Activated CD8-positive, alpha-beta memory T cell treated with anti-CD3 and anti-CD28 coated beads, Interleukin-2, amount 10 ng/mL, durations not matched to agents 7 days and 5 days (primary cell): ENCODE measurements around the gene NSD1. TPM values are rescaled to one million over a fixed set of nuclear protein-coding genes. Genes with fewer than 3 reads are reported as not detected.
"Not testable (repeated sequence)": the region's sequence is repeated elsewhere in the genome, so short reads cannot be mapped to it uniquely, and the experiment has no call there.

ENCODE experiments used
- ATAC-seq: fragments of 150-1000 bp; cut with Tn5 transposase; one replicate; pipeline ENCODE4 v1.10.0; 2021; ENCODE audit warnings: moderate library complexity
- CTCF ChIA-PET: fragments of 350-600 bp; sonication (Branson Sonifier 250); formaldehyde crosslinking; loops from one replicate; lab custom pipeline; 2021; ENCODE audit warnings: antibody characterized with exemption; lab: Charles Lee
- DNase-seq: peaks from one replicate; pipeline ENCODE4 v3.0.0-alpha.2; 2020
- H3K27ac Mint-ChIP-seq: one replicate; pipeline ENCODE4 v1.8.0; 2021; ENCODE audit warnings: mild to moderate bottlenecking, mixed read lengths
- H3K27me3 Mint-ChIP-seq: one replicate; pipeline ENCODE4 v1.8.0; 2021; ENCODE audit warnings: mixed read lengths
- H3K36me3 Mint-ChIP-seq: one replicate; pipeline ENCODE4 v1.8.0; 2021; ENCODE audit warnings: mild to moderate bottlenecking, mixed read lengths
- H3K4me1 Mint-ChIP-seq: one replicate; pipeline ENCODE4 v1.8.0; 2021; ENCODE audit warnings: mixed read lengths
- H3K4me3 Mint-ChIP-seq: one replicate; pipeline ENCODE4 v1.8.0; 2021; ENCODE audit warnings: mild to moderate bottlenecking, moderate library complexity, mixed read lengths
- H3K9me3 Mint-ChIP-seq: one replicate; pipeline ENCODE4 v1.8.0; 2022; ENCODE audit warnings: low read depth, mixed read lengths
- total RNA-seq, 2 experiments: library from RNA; stranded (reverse); gene quantifications; one replicate each; pipeline ENCODE4 v1.2.3, GENCODE V29; 2021

The NSD1 gene
- total RNA-seq, 2 experiments from 2014 or later = 94.6 to 114 TPM

- Mint-ChIP-seq H3K27ac (peak overlapping the region; percentile 64), H3K9me3 (no peaks in the 10 kb centered on the region), H3K27me3 (no peaks in the 10 kb centered on the region), H3K4me3 (no peak overlapping the region), H3K36me3 (peaks cover 31% of the 10 kb centered on the region), H3K4me1 (peaks cover 11% of the 10 kb centered on the region)
- CTCF ChIA-PET = no interaction called here
- no peak for ATAC-seq
- DNase-seq = no peak
Measured at GRCh38 chr5:177333420-177334154, 200.0 kb downstream of the NSD1 start.

DNA sequence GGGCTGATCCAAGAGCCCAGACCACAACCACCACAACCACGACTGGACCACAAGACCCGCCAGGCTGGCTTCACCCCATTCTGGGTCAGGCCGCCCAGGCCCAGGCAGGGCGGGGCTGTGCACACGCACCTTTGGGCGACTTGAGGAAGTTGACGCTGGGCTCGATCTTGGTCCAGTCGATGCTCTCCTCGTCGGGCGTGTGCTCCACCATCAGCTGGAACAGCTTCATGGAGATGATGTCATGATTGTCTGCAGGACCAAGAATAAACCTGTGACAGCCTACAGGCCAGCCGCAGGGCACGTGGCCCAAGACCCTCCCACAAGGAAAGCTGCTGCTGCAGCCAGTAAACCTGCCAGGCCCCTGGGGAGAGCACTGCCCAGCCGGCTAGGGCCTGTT lies 200.6 kb downstream of the NSD1 start:
- CTCF ChIA-PET = no interaction called here
- ATAC-seq = no peak
- Mint-ChIP-seq H3K4me1 (peaks cover 15% of the 10 kb centered on the region), H3K27ac (no peak overlapping the region), H3K4me3 (no peak overlapping the region), H3K27me3 (no peaks in the 10 kb centered on the region), H3K9me3 (no peaks in the 10 kb centered on the region), H3K36me3 (peaks cover 36% of the 10 kb centered on the region)
- DNase-seq = no peak

GRCh38 chr5:177334781-177335700 lies 201.5 kb downstream of the NSD1 start:
- Mint-ChIP-seq H3K4me1 (peaks cover 24% of the 10 kb centered on the region), H3K27me3 (no peaks in the 10 kb centered on the region), H3K9me3 (no peaks in the 10 kb centered on the region), H3K36me3 (peaks cover 42% of the 10 kb centered on the region), H3K27ac (no peak overlapping the region), H3K4me3 (no peak overlapping the region)
- DNase-seq (no peak), ATAC-seq (no peak)
- CTCF ChIA-PET = interaction anchor here (1.3 to 2.0 kb wide), 3 partner anchors 16 to 54 kb away, joined by 3 to 10 read pairs (median 8); no protein-coding TSS in a partner anchor

GRCh38 chr5:177335701-177336065 lies 202.1 kb downstream of the NSD1 start:
- Mint-ChIP-seq H3K9me3 (no peaks in the 10 kb centered on the region), H3K4me1 (peaks cover 28% of the 10 kb centered on the region), H3K27ac (no peak overlapping the region), H3K27me3 (no peaks in the 10 kb centered on the region), H3K4me3 (no peak overlapping the region), H3K36me3 (peaks cover 45% of the 10 kb centered on the region)
- no peak for DNase-seq
- no peak for ATAC-seq
- CTCF ChIA-PET = interaction anchor here (0.8 to 2.0 kb wide), 6 partner anchors 8 to 55 kb away, joined by 3 to 10 read pairs (median 5); partner anchors contain the start of gene LMAN2

DNA sequence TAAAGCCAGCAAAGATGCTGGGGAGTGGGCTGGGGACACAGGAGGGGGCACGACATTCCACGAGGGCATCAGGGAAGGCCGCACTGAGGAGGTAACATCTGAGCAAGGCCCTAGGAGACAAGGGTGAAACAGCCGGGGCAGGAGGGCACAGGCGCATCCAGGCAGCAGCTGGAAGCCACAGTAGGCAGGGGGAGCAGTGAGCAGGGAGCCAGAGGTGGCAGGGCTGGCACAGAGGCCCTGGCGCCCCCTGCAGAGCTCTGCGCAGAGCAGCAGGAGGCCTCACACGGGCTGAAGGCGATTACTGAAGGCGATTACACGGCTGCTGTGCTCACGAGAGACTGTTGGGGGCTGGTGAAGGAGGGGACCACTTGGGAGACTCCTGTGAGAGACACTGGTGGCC lies 202.5 kb downstream of the NSD1 start:
- Mint-ChIP-seq H3K9me3 (no peaks in the 10 kb centered on the region), H3K36me3 (peaks cover 44% of the 10 kb centered on the region), H3K27ac (no peak overlapping the region), H3K4me1 (peaks cover 27% of the 10 kb centered on the region), H3K4me3 (no peak overlapping the region), H3K27me3 (no peaks in the 10 kb centered on the region)
- ATAC-seq = peak; percentile 63
- DNase-seq = no peak
- CTCF ChIA-PET = interaction anchor here (0.5 to 2.0 kb wide), 7 partner anchors 9 to 73 kb away, joined by 3 to 10 read pairs (median 3); partner anchors contain the start of gene LMAN2

DNA sequence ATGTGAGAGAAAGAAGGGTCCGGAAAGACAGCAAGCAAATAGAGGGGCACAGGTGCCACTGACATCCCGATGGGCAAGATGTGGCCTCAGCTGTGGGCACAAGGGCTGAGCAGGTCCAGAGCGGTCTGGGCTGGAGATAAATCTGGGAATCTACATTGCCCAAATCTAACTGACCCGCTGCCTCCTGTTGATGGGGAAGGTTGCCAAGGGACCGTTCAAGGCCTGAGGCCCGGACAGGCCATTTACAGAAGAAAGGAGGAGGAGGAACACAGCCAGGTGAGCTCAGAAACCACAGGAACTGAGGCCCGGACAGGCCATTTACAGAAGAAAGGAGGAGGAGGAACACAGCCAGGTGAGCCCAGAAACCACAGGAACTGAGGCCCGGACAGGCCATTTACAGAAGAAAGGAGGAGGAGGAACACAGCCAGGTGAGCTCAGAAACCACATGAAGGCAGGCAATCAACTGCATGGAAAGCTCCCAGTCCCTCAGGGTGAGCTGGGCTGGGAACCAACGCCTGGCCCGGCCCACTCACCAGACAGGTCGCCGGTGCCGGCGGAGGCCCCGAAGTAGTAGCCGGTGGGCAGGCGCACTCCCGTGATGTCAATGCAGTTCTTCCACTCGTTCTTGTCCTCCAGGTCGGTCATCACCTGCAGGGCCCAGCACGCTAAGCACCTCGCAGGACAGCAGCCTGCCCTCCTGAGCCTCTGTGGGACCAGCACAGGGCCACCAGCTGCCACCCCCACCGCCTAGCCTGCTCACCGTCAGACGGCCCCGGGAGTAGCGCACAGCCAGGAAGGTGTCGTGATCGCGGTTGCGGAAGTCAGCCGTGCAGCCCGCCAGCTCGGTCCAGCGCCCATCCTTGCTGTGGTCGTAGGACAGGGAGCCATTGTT lies 203.3 kb downstream of the NSD1 start:
- ATAC-seq (no peak), DNase-seq (no peak)
- CTCF ChIA-PET = interaction anchor here (0.5 to 2.0 kb wide), 6 partner anchors 9 to 73 kb away, joined by 3 to 10 read pairs (median 3); partner anchors contain the start of gene LMAN2
- Mint-ChIP-seq H3K27me3 (no peaks in the 10 kb centered on the region), H3K4me1 (peaks cover 26% of the 10 kb centered on the region), H3K36me3 (peaks cover 51% of the 10 kb centered on the region), H3K9me3 (no peaks in the 10 kb centered on the region), H3K4me3 (no peak overlapping the region), H3K27ac (no peak overlapping the region)

DNA sequence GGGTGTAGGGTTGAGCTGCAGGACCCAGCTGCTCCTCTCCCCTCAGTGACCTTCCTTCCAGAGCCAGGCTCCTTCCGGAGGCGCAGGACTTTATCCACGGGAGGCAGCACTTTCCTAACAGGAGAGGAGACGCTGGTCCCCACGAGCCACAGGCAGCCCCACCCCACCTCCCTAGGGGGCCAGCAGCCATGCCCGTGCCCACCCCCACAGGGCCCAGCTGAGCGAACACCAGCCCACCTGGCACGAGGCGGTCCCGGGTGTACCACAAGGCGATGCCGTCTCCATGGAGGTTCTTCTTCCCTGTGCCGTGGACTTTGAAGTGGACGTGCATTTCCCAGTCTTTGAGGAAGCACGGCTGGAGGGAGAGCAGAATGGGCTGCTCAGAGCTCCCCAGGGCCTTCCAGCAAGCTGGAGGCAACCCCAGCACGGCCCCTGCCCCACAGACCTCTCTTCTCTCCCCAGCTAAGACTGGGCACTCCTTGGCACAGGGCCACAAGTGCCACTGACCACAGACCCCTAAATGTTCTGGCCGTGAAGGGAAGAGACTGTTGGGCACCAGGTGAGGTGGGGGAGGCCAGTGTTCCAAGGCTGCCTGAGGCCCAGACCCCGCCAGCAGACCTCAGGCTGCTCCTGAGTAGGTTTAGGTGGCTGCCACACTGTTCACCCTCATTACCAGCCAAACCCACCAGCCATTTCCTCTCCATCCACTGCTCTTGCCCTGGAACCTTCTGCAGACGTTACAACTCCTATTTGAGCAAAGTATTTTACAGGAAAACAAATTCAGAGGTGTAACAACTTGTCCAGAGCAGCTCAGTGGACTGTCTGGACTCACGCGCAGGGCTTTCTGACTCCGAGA lies 204.9 kb downstream of the NSD1 start:
- DNase-seq (no peak), ATAC-seq (no peak)
- no peak overlapping the region for H3K4me3 Mint-ChIP-seq
- peaks cover 54% of the 10 kb centered on the region for H3K36me3 Mint-ChIP-seq
- CTCF ChIA-PET = interaction anchor here (0.9 to 1.5 kb wide), 2 partner anchors 20 to 52 kb away, joined by 3 to 4 read pairs; no protein-coding TSS in a partner anchor
- H3K4me1 Mint-ChIP-seq = peaks cover 28% of the 10 kb centered on the region
- no peaks in the 10 kb centered on the region for H3K9me3 Mint-ChIP-seq
- H3K27me3 Mint-ChIP-seq = no peaks in the 10 kb centered on the region
- peak overlapping the region; percentile 53 for H3K27ac Mint-ChIP-seq

- CTCF ChIA-PET = interaction anchor here (0.9 to 1.5 kb wide), 2 partner anchors 21 to 51 kb away, joined by 3 to 4 read pairs; no protein-coding TSS in a partner anchor
- no peaks in the 10 kb centered on the region for H3K9me3 Mint-ChIP-seq
- H3K27me3 Mint-ChIP-seq = no peaks in the 10 kb centered on the region
- peak overlapping the region; percentile 69 for H3K27ac Mint-ChIP-seq
- peaks cover 52% of the 10 kb centered on the region for H3K36me3 Mint-ChIP-seq
- no peak for DNase-seq
- H3K4me3 Mint-ChIP-seq = no peak overlapping the region
- peaks cover 30% of the 10 kb centered on the region for H3K4me1 Mint-ChIP-seq
- peak; percentile 35 for ATAC-seq
Measured at GRCh38 chr5:177339107-177339638, 205.6 kb downstream of the NSD1 start.

DNA sequence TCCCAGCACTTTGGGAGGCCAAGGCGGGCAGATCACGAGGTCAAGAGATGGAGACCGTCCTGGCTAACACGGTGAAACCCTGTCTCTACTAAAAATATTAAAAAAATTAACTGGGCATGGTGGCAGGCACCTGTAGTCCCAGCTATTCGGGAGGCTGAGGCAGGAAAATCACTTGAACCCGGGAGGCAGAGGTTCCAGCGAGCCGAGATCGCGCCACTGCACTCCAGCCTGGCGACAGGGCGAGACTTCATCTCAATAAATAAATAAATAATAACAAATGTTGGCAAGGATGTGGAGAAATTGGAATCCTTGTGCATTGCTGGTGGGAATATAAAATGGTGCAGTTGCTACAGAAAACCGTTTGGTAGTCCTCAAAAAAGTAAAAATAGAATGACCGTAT lies 209.4 kb downstream of the NSD1 start:
- peaks cover 46% of the 10 kb centered on the region for H3K4me1 Mint-ChIP-seq
- H3K9me3 Mint-ChIP-seq, H3K4me3 Mint-ChIP-seq, H3K27ac Mint-ChIP-seq, DNase-seq, H3K27me3 Mint-ChIP-seq, ATAC-seq: not testable (repeated sequence)
- CTCF ChIA-PET = interaction anchor here (0.6 to 1.5 kb wide), 4 partner anchors 19 to 33 kb away, joined by 3 read pairs; no protein-coding TSS in a partner anchor
- H3K36me3 Mint-ChIP-seq = peaks cover 51% of the 10 kb centered on the region

DNA sequence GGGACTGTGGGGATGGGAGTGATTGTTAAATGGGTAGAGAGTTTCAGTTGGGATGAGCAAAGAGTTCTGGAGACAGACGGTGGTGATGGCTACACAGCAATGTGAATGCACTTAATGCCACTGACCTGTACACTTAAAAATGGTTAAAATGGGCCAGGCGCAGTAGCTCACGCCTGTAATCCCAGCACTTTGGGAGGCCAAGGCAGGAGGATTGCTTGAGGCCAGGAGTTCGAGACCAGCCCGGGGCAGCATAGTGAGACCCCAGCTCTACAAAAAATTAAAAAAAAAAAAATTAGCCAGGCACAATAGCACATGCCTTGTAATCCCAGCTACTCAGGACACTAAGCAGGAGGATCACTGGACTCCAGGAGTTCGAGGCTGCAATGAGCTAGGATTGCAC lies 210.2 kb downstream of the NSD1 start:
- Mint-ChIP-seq H3K27ac (no peak overlapping the region), H3K9me3 (no peaks in the 10 kb centered on the region), H3K36me3 (peaks cover 50% of the 10 kb centered on the region), H3K27me3 (no peaks in the 10 kb centered on the region), H3K4me1 (peaks cover 47% of the 10 kb centered on the region), H3K4me3 (no peak overlapping the region)
- ATAC-seq (no peak), DNase-seq (no peak)
- CTCF ChIA-PET = interaction anchor here (0.9 kb wide), 2 partner anchors 26 to 113 kb away, joined by 3 to 4 read pairs; no protein-coding TSS in a partner anchor

DNA sequence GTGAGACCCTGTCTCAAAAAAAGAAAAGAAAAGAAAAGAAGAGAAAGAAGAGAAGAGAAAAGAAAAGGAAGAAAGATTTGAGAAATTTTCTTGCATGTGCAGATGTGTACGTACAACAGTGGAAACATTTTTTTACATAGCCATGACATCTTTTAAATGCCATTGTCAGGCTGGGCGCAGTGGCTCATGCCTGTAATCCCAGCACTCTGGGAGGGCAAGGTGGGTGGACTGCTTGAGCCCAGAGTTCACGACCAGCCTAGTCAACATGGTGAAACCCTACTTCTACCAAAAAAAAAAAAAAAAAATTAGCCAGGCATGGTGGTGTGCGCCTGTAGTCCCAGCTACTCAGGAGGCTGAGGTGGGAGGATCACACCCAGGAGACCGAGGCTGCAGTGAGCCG lies 211.3 kb downstream of the NSD1 start:
- peaks cover 47% of the 10 kb centered on the region for H3K4me1 Mint-ChIP-seq
- CTCF ChIA-PET = interaction anchor here (0.8 to 3.4 kb wide), 2 partner anchors 35 to 46 kb away, joined by 3 to 17 read pairs; no protein-coding TSS in a partner anchor

More for the DNA sequence above, 211.3 kb downstream of the NSD1 start:
- no peak overlapping the region for H3K27ac Mint-ChIP-seq
- no peaks in the 10 kb centered on the region for H3K27me3 Mint-ChIP-seq
- H3K4me3 Mint-ChIP-seq = no peak overlapping the region
- no peak for DNase-seq
- H3K9me3 Mint-ChIP-seq = no peaks in the 10 kb centered on the region
- ATAC-seq = no peak
- H3K36me3 Mint-ChIP-seq = peaks cover 45% of the 10 kb centered on the region
